HG02610 (cell line): ENCODE data around the gene TMEM218.
"Not testable (repeated sequence)": the region's sequence is repeated elsewhere in the genome, so short reads cannot be mapped to it uniquely, and the experiment has no call there.

Source experiments
- ATAC-seq: cut with Tn5 transposase; IDR thresholded peaks from one replicate; pipeline ENCODE4 v1.9.1; 2021; ENCODE audit warnings: mild to moderate bottlenecking, moderate library complexity; ENCODE audit not compliant: unreplicated experiment

TMEM218 gene

DNA sequence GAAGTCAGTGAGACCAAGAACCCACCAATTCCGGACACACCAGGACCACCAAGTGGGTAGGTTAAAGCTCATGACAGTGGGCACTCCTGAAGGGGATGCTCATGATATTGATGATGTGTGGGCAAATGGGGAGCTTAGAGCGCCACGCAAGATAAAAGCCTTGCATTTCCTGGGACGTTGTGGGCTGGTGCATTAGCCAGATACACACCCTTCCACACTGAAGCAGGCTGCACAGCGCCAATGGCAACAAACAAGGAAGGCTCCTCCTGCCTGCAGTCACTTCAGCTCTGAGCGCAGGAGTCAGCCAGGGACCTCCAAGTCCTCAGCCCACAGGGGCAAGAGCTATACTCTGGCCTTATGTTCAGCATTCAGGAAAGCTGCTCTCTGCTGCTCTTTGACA lies 20.6 kb downstream of the TMEM218 start:
- no peak for ATAC-seq

DNA sequence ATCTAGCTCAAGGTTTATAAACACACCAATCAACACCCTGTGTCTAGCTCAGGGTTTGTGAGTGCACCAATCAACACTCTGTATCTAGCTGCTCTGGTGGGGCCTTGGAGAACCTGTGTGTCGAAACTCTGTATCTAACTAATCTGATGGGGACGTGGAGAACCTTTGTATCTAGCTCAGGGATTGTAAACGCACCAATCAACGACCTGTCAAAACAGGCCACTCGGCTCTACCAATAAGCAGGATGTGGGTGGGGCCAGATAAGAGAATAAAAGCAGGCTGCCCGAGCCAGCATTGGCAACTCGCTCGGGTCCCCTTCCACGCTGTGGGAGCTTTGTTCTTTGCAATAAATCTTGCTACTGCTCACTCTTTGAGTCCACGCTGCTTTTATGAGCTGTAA lies 21.3 kb downstream of the TMEM218 start:
- ATAC-seq, result not testable (repeated sequence)

DNA sequence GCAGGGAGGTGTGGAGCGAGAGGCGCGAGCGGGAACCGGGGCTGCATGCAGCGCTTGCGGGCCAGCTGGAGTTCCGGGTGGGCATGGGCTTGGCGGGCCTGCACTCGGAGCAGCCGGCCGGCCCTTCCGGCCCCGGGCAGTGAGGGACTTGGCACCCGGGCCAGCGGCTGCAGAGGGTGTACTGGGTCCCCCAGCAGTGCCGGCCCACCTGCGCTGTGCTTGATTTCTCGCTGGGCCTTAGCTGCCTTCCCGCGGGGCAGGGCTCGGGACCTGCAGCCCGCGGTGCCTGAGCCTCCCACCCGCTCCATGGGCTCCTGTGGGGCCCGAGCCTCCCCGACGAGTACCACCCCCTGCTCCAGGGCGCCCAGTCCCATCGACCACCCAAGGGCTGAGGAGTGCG lies 21.9 kb downstream of the TMEM218 start:
- not testable (repeated sequence) for ATAC-seq

DNA sequence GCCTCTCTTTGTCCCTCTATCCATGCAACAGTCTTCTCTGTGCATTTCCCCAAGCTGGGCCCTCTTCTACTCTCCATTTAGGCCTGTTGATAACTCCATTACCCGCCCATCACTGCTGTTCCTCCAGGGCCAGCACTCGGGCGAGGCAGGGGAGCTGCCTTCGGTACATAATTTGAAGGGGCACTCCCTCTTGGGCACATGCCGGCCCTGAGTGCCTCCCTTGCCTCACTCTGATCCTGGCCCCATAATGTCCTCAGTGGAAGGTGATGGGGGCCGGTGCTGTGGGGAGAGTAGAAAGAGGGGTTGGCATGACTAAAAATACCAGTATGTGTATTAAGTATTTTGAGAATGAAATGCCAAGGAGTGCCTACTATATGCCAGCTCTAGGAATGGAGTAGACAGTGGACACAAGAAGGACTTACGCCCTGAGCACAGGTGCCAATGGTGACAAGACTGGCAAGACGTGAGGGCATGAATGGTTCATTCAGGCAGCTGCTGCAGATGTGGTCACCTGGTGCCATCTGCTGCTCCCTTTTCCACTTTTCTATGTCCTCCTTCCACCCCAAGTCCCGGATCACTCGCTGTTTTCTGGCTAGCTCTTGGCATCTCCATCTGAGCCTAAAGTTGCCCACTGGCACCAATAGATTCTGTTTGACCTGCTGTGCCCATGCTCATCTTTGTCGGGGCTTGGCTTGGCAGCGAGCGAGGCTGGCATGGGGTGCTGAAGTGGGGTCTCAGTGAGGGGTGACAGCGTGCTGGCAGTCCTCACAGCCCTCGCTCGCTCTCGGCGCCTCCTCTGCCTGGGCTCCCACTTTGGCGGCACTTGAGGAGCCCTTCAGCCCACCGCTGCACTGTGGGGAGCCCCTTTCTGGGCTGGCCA lies 22.6 kb downstream of the TMEM218 start:
- ATAC-seq, result no peak

DNA sequence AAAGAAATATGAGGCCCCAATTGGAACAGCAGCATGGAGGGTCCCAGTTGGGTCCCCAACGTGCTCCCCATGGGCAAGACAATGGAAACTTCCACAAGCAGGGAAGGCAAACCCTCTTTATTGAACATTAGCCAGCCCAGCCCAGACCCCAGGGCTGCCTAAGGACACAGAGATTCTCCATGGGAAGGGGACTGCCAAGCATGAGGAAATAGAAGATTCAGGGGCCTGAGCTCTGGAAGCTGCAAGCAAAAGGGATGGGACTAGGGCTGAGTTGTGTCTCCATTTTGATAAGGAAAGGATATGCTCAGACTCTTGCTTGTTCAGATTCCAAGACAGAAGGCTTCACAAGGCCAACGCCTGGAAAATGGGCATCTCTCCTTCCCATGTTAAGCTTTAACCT lies 23.3 kb downstream of the TMEM218 start:
- ATAC-seq, result no peak

DNA sequence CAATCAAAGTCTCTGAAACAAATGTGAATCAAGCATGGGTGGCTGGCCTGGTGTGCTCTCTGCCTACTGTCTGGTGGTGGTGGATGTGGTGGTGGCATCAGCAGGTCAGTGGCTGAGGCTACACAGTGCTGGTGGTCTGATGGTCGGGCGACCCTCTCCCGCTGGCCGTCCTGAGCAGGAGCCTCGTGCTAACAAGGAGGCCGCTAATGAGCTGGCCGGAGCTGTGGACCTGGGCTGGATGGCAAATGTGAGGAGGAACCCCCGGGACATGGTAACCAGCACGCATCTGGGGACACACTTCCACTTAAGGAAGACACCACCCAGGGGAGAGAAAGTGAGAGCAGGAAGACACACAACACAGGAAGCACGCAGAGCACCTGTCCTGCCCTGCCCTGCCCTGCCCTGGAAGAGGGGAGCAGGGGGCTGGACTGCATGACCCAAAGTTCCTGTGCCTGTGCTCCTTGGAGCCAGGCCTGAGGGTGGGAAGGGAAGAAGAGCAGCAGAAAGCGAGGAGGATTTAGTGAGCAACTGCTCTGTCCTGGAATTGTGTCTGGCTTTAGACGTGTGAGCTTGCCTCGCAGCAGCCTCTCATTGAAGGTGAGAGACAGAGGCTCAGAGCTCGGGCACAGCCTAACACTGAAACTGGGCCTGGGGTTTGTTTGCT lies 24.7 kb downstream of the TMEM218 start:
- ATAC-seq, result no peak

DNA sequence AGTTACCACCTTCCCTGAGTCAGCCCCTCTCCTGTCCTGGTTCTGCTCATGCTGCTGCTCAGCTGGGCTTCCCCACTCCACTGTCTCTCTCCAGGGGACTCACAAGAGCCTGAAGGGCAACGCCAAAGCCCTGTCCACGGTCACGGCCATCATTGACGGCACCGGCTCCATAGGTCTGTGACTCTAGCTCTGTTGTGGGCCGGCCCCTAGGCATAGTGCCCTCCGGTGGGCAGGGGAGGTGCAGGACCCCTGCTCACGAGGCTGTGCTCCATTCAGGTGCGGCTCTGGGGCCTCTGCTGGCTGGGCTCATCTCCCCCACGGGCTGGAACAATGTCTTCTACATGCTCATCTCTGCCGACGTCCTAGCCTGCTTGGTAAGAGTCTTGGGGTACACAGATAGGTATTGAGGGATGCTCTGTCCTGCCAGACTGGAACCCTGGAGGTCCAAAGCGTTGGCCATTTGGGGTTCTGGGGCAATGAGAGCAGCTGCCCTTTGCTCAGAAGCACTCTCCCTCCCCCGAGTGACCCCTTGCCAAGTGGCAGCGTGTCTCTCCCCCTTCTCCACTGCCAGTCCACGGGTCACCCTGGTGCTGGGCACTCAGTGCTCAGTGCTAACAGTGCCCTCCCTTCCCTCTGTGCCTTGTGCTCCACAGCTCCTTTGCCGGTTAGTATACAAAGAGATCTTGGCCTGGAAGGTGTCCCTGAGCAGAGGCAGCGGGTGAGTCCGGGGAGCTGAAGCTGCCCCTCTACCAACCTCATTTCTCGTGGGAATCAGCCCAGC lies 25.9 kb downstream of the TMEM218 start:
- no peak for ATAC-seq

DNA sequence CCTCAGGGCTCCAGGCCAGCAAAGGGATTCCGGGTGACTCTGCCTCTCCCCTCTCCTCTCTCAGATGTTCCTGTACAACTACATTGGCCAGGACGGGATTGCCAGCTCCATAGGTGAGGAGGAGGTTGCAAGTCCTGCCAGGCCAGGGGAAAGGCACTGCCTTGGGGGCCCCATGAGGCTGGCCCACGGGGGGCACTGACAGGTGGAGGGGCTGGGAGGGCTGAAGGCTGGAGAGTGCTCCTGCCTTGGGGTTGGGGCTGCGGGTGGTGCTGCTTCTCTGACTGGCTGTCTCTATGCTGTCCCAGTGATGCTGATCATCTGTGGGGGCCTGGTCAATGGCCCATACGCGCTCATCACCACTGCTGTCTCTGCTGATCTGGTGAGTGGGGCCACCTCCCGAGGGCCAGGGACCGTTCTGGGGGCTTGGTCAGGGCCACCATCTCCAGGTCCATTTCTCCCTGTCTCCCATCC lies 26.6 kb downstream of the TMEM218 start:
- no peak for ATAC-seq

DNA sequence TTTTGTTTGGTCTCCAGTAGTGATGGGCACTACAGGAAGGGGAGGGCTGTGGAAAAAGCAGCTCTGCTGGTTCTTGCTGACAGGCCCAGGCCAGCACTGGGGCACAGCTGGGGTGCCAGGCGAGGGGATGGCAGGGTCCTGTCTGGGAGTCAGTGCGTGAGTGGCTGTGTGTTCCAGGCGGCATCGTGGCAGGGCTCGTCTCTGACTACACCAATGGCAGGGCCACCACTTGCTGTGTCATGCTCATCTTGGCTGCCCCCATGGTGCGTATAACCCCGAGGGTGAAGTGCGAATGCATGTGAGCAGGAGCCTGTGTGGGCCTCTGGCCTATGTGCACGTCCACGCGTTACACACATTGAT lies 27.4 kb downstream of the TMEM218 start:
- no peak for ATAC-seq

DNA sequence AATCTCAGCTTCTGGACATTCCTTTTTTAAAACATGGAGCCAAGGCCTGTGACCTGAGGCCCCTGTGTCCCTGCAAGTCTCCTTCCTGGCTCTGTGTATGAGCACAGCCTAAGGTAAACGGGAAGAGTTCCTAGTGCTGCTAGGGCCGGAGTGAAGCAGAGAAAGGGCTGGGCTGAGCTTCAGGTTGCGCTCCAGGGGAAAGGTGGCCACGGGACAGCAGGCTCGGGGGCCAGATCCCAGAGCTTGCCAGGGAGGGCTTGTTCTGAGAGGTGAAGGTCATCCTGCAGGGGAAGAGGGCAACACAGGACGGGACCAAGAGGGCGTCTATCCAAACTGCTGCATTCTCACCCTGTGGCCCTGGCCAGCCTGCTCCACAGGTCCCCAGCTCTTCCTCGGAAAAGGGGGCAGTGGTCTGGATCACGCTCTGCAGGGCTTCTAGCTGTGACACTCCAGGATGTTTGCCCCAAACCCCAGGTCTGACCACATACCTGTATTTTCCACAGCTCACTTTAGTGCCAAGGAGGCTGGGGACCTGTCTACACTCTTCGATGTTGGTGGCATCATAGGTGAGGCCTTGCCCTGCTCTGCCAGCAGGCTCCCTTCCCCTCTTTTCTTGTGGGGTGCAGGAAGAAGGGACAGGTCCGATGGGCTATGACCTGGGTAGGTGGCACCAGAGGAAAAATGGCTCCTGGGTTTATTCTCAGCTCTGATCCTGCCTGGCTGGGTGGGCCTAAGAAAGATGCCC lies 27.9 kb downstream of the TMEM218 start:
- no peak for ATAC-seq

DNA sequence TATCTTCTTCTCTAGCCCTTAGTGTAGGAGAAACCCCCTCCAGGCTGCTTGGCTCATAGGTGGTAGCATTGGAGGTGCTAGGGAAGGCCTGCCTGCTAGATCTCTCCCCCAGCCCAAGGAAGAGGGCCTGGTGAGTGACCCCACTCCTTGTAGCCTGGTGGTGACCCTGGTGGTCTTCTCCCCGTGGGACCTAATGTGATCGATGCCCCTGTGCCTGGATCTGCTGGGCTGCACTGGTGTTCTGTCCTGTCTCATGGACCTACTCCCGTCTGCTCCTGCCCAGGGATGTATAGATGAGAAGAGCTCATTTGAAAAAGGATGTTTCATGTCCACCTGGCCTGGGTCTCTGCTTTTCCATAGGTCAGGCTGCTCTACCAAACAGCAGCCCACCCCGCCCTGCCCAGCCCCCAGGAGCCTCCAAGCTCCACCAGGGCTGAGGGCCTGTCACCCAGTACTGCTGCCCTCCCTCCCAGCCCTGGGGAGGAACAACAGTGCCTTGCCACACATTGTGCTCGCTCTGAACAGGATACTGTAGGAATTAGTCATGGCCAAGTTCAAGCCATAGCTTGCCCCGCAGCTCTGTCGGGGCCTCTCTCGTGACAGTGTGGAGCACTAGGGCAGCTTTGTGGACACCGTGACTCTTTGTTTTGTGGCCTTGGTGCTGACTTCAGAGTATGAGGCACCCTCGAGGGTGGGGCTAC lies 28.7 kb downstream of the TMEM218 start:
- ATAC-seq, result no peak

DNA sequence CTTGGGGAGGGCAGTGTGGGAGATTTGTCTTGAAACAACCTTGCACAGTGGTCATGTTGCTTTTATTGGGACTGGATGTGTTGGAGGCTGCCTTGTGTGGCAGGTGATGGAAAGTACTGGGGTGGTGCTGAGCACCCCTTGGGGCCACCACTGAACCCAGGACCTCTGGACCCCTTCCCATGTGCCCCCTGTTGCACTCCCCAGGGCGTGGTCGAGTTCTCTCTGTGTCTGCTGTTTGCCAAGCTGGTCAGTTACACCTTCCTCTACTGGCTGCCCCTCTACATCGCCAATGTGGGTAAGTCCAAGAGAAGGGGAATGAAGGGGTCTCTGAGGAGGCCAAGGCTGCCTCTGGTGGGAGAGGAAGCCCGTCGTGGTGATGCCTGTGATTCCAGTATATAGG lies 29.4 kb downstream of the TMEM218 start:
- no peak for ATAC-seq

DNA sequence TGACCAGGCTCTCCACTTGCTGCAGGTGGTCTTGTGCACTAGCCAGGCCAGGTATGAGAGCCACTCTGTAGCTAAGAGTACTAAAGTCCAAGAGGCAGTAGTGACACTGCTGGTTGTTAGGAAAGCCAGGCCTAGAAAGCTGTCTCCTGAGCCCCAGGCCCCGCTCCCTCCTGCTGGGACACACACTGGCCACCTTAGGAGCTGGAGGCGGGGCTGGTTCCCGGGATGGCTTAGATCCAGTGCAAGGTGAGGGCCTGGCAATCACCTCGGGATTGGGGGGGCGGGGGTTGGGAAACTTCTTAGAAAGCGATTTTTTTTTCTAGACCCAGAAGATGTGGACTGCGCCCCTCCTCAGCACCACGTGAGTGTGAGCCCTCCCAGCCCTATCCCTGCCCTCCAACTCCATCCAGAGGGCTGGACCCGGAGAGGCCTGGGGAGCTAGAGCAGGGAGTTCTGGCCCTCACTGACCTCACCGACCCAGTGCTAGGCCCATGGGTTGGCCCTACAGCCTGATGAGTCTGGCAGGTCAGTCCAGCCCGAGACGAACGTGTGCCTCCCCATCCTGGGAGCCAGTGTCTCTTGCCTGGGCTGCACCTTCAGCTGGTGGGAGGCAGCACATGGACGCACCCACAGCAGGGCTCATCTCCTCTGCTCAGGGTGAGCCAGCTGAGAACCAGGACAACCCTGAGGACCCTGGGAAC lies 30.2 kb downstream of the TMEM218 start:
- ATAC-seq, result no peak

DNA sequence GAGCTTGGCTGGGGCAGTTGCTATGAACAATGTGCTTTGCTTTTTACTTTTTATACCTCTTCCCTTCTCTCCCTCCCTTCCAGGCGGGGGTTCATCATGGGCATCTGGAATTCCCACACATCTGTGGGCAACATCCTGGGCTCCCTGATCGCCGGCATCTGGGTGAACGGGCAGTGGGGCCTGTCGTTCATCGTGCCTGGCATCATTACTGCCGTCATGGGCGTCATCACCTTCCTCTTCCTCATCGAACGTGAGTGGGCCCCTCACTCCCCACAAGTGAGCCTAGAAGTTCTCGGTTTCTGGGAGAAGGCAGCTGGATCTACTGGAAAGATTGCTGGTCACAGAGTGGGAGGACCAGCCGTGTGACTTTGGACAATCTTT lies 30.9 kb downstream of the TMEM218 start:
- no peak for ATAC-seq

DNA sequence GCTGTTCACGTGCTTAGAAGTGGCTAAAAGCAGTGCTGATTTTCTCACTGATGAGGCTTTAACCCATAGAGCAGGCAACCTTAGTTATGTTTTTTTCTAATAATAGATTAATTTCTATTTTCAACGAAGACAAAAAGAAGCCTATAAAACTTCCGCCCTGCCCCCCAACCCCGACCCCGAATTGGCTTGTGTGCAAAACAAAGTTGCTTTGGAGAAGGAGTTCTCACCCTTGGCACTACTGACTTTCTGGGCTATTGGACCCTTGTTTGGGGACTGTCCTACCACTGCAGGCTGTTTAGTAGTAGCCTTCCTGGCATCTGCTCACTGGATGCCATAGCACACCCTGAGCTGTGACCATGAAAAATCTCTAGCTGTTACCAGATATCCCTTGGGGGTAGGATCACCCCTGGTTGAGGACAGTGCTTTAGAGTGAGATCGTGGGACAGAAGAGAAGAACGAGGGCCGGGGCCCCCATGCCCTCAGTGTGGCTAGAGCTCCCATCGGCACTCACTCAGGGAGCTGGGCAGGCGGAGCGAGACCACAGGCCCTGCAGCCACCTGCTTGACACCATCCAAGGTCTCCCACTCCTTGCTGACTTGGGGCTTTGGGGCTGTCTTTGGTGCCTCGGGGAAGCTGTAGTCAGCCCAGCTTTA lies 31.4 kb downstream of the TMEM218 start:
- no peak for ATAC-seq

DNA sequence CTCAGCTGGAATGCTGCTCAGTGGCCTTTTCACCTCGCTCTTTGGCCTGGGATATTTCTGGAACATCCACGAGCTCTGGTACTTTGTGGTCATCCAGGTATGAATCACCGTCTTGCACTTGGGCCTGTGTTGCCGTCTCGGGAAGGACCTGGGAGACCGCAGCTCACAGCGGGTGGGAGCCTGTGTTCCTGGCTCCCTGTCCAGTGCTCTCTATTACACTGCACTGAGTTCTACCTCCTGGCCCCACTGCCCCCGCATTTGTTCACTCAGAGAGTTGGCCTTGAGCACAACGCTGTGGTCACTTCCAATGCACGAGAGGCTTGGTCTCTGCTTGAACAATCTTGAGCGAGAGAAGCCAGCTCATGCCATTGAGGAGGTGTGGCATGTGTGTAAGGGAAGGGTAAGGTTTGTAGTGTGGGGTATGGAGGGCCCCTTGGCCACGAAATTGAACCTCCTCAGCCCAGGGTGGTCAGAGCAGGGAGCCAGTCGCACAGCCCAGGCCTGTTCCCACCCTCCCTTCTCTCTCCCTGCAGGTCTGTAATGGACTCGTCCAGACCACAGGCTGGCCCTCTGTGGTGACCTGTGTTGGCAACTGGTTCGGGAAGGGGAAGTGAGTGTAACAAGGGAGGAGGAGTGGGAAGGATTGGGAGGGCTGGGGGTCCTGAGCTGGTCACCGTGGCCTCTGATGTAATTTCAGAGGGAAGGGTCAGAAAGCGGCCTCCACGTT lies 32.1 kb downstream of the TMEM218 start:
- no peak for ATAC-seq

DNA sequence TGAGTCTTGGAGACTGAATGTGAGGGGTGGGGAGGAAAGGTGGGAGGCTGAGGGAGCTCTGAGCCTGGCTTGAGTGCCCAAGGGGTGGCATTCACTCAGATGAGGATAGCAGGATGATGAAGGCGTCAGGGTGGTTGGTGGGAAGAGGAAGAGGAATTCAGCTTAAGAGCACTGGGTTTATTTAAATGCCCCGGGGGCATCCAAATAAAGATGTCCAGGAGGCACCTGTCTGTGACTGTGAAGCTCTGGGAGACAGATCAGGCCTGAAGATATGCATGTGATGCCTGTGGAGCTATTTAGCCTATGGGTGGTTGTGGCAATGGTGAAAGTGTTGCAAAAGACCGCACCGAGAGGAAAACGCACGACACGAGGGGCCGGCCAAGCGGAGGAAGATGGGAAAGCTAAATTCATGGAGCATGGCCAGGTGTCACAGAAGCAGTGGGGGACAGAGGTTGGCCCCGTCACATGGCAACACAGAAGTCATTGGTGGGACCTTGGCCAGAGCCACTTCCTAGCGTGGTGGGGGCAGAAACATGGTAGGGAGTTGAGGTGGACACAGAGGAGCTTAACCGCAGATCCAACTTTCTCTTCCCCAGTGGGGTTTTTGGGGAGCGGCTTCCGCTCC lies 32.8 kb downstream of the TMEM218 start:
- no peak for ATAC-seq

DNA sequence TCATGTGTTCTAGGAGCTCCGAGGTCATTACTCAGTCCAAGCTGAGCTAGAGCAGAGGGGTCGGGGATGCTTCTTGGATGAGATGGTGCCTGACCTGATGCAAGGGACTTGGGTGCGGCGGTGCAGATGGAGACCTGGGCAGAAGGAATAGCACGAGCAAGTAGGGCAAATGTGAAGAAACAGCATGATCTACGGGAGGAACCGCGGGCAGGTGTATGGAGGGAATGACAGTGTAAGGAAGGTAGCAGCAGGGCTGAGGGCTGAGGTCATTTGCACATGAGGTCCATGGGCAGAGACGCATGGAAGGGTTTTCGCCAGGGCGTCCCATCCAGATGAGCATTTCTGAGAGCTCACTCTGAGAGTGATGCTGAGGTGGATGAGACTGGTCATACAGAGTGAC lies 33.4 kb downstream of the TMEM218 start:
- no peak for ATAC-seq
